ENCODE measurements around the gene DNAJB11. TPM values are rescaled to one million over a fixed set of nuclear protein-coding genes. Genes with fewer than 3 reads are reported as not detected.

The DNAJB11 gene
- total RNA-seq: 24.6 TPM
- long read RNA-seq, transcript DNAJB11-201 (10 exons, 1,688 nt): major isoform, 38 of 41 reads
- long read RNA-seq, partial matches to known transcripts: 1 of 41 reads
- long read RNA-seq, other reads (novel, unspliced or antisense): 2 of 41 reads

DNA sequence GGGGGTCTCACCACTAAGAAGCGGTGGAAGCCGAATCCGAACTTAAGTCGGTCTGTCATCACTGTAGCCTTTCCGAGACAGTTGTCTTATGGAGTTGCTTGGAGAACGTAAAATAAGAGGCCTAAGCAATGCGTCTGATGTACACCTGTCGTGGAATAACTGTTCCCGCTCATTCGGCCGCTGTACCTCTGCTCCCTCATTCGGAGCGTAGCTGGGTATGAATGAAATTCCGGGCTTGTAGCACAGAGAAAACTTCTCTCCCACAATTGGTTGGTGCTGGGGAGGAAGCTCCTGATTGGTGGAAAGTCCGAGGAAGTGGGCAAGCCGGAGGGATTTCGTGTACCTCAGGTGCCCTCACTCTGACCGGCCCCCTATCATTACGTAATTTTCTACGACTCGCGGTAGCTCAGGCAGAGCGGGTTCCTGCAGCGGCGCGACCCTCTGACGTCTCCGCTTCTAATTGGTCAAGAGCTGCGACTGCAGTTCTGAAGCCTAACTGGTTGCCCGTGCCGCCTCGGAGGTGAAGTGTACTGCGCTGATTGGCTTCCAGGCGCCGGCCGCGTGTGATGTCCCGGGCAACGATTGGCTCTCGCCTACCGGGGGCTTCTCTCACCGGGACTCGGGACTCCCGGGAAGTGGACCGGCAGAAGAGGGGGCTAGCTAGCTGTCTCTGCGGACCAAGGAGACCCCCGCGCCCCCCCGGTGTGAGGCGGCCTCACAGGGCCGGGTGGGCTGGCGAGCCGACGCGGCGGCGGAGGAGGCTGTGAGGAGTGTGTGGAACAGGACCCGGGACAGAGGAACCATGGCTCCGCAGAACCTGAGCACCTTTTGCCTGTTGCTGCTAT, at the start of gene DNAJB11:
Gene DNAJB11, plus strand, starts transcription at position 625 of the 845 bp plus-strand sequence. Its CDS starts 178 bp downstream, at position 803.
- peaks cover 52% of the 10 kb centered on the region for H3K4me1 ChIP-seq

DNA sequence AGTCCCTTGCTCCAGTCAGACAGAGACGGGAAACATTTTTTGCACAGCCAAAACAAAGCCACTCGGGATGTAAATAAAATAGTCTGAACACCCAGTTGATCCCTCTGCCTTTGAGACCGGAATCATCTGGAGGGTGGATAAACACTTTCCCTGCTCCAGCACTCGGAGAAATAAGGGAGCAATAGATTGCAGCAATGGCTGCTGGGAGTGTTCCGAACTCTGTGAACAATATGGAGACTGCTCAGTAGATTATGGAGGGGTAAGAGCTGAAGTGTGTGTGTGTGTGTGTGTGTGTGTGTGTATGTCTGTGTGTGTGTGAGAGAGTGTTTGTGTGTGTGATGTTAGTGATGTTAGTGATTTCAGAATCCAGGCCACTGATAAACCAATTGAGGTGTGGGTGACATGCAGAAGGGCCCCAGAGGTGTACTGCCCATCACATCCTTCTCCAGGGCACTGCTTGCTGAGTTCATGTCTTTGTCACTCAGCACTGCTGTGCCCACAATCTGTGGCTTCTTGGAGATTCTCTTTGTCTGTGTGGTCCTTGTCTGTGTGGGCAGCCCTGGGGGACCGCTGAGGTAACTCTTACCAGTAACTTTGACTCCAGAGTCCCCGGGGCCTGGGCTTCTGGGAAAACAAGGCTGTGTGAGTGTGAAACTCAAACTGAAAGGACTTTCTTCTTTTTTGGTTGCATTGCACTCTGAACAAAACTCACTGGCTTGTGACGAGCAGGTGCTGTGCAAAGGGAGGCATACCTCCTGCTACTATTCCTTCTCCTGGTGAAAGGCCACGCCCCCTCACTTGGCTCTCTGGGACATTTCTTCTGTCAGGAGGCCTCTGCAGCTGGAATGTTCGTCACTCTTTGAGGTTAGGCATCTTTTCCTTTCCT, 49.3 kb upstream of the DNAJB11 start:
- H3K4me3 ChIP-seq: no peak overlapping the region
- no peaks in the 10 kb centered on the region for H3K36me3 ChIP-seq

More for the DNA sequence above, at the start of gene DNAJB11:
- H3K27me3 ChIP-seq (ENCODE audit: low read depth): no peaks in the 10 kb centered on the region
- no peaks in the 10 kb centered on the region for H3K9me3 ChIP-seq (replicated peaks)
- TF ChIP-seq, protein P1, sequence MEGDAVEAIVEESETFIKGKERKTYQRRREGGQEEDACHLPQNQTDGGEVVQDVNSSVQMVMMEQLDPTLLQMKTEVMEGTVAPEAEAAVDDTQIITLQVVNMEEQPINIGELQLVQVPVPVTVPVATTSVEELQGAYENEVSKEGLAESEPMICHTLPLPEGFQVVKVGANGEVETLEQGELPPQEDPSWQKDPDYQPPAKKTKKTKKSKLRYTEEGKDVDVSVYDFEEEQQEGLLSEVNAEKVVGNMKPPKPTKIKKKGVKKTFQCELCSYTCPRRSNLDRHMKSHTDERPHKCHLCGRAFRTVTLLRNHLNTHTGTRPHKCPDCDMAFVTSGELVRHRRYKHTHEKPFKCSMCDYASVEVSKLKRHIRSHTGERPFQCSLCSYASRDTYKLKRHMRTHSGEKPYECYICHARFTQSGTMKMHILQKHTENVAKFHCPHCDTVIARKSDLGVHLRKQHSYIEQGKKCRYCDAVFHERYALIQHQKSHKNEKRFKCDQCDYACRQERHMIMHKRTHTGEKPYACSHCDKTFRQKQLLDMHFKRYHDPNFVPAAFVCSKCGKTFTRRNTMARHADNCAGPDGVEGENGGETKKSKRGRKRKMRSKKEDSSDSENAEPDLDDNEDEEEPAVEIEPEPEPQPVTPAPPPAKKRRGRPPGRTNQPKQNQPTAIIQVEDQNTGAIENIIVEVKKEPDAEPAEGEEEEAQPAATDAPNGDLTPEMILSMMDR (IDR thresholded peaks at IDR 0.05; ENCODE audit: borderline replicate concordance): no peak
- peak; percentile 99 for DNase-seq
- H3K36me3 ChIP-seq: peaks cover 24% of the 10 kb centered on the region
- intact Hi-C loops (cut with micrococcal nuclease): no loop called here
- H3K4me3 ChIP-seq: peak within 1 kb of the TSS; percentile 93
- peak within 1 kb of the TSS; percentile 92 for H3K27ac ChIP-seq (replicated peaks)

DNA sequence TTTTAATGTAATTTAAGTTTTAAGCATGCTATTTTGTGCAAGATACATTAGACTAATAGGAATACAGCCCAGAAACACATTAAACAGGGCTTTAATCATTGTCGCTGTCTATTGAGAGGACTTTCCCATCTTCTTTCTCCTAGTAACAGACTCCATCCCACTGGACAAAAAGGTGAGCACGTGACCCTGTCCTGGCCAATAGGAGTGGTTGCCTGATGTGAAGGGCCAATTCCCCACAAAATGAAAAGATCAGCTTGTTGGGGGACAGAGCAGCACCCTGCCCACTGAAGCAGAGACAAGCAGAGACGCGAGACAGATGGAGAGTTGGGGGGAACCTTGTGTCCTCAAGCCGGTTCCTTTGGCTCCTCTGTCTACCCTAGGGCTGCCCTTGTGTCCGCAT, 47.5 kb upstream of the DNAJB11 start:
- no peaks in the 10 kb centered on the region for H3K9me3 ChIP-seq (replicated peaks)
- peaks cover 28% of the 10 kb centered on the region for H3K27me3 ChIP-seq (ENCODE audit: low read depth)
- TF ChIP-seq, protein P1 (IDR thresholded peaks at IDR 0.05; ENCODE audit: borderline replicate concordance): no peak
- no peak overlapping the region for H3K4me3 ChIP-seq
- H3K4me1 ChIP-seq: no peaks in the 10 kb centered on the region
- no peak for DNase-seq
- no peaks in the 10 kb centered on the region for H3K36me3 ChIP-seq
- no peak overlapping the region for H3K27ac ChIP-seq (replicated peaks)
- intact Hi-C loops (cut with micrococcal nuclease): no loop called here

More for the DNA sequence above, 49.3 kb upstream of the DNAJB11 start:
- Histone ChIP-seq H3K27ac (replicated peaks) (no peak overlapping the region), H3K27me3 (ENCODE audit: low read depth) (peaks cover 47% of the 10 kb centered on the region), H3K4me1 (no peaks in the 10 kb centered on the region), H3K9me3 (replicated peaks) (no peaks in the 10 kb centered on the region)
- intact Hi-C loops (cut with micrococcal nuclease): no loop called here
- TF ChIP-seq, protein P1 (IDR thresholded peaks at IDR 0.05; ENCODE audit: borderline replicate concordance): no peak
- DNase-seq: no peak

DNA sequence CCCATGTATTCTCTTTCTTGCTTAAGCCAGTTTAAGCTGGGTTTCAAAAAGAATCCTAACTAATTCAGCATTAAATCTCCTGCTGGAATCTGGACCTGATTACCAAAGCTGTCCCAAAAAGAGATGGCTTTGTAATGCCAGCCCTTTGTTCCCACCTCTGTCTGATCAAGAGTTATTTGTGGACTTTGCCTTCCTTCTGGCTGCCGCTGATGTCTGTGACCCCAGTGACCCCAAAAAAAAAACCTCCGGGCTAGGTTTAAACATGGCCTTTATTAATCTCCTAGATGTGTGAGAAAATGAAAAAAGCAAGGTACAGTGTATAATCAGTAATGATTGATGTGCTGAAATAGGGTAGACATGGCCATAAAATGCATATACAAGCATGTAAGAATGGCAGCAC, 47.1 kb upstream of the DNAJB11 start:
- TF ChIP-seq, protein P1 (IDR thresholded peaks at IDR 0.05; ENCODE audit: borderline replicate concordance): no peak
- no peaks in the 10 kb centered on the region for H3K36me3 ChIP-seq
- intact Hi-C loops (cut with micrococcal nuclease): no loop called here
- DNase-seq: no peak
- H3K4me3 ChIP-seq: no peak overlapping the region
- no peak overlapping the region for H3K27ac ChIP-seq (replicated peaks)
- H3K4me1 ChIP-seq: no peaks in the 10 kb centered on the region
- H3K27me3 ChIP-seq (ENCODE audit: low read depth): peaks cover 24% of the 10 kb centered on the region
- no peaks in the 10 kb centered on the region for H3K9me3 ChIP-seq (replicated peaks)

DNA sequence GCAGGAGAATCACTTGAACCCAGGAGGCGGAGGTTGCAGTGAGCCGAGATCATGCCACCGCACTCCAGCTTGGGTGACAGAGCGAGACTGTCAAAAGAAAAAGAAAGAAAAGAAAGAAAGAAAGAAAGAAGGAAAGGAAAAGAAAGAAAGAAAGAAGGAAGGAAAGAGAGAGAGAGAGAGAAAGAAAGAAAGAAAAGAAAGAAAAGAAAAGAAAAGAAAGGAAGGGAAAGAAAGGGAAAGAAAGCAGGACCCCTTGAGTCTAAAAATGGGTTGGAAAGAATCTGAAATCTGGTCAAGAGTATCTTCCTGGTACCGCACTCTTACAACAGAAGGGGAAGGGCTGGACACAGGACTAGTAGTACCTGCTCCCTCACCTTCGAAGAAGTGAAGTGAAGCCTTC, 45.9 kb upstream of the DNAJB11 start:
- intact Hi-C loops (cut with micrococcal nuclease): no loop called here
- DNase-seq: no peak
- H3K9me3 ChIP-seq (replicated peaks): no peaks in the 10 kb centered on the region
- no peak overlapping the region for H3K27ac ChIP-seq (replicated peaks)
- no peaks in the 10 kb centered on the region for H3K36me3 ChIP-seq
- no peaks in the 10 kb centered on the region for H3K4me1 ChIP-seq
- TF ChIP-seq, protein P1 (IDR thresholded peaks at IDR 0.05; ENCODE audit: borderline replicate concordance): no peak
- H3K27me3 ChIP-seq (ENCODE audit: low read depth): peaks cover 16% of the 10 kb centered on the region
- no peak overlapping the region for H3K4me3 ChIP-seq

All from left ventricle myocardium inferior (tissue), 1 donor.